Activated T-helper 17 cell treated with anti-CD3 and anti-CD28 coated beads, Interleukin-2, amount 50 U/mL, for 72 hours (primary cell): Measurements from ENCODE around the gene PCBP4. TPM values are rescaled to one million over a fixed set of nuclear protein-coding genes. Genes with fewer than 3 reads are reported as not detected.

Experiments
- ATAC-seq: fragments of 150-1000 bp; cut with Tn5 transposase; replicated peaks from 2 replicates; pipeline ENCODE4 v1.10.0; 2021; ENCODE audit warnings: mild to moderate bottlenecking, moderate library complexity
- H3K27ac Mint-ChIP-seq: one replicate; pipeline ENCODE4 v1.8.0; 2022; ENCODE audit warnings: mixed read lengths
- H3K27me3 Mint-ChIP-seq: one replicate; pipeline ENCODE4 v1.8.0; 2022; ENCODE audit warnings: mixed read lengths
- H3K36me3 Mint-ChIP-seq: one replicate; pipeline ENCODE4 v1.8.0; 2022; ENCODE audit warnings: low read depth, mild to moderate bottlenecking, mixed read lengths
- H3K4me1 Mint-ChIP-seq: one replicate; pipeline ENCODE4 v1.8.0; 2022; ENCODE audit warnings: mixed read lengths
- H3K4me3 Mint-ChIP-seq: one replicate; pipeline ENCODE4 v1.8.0; 2022; ENCODE audit warnings: mild to moderate bottlenecking, mixed read lengths
- H3K9me3 Mint-ChIP-seq: one replicate; pipeline ENCODE4 v1.8.0; 2022; ENCODE audit warnings: mixed read lengths
- total RNA-seq, 2 donors: library from RNA; stranded (reverse); gene quantifications; one replicate each; pipeline ENCODE4 v1.2.3, GENCODE V29; 2022

Gene PCBP4
- total RNA-seq, 2 donors from 2014 or later, result 16.4 to 18.5 TPM

GRCh38 chr3:51916418-51916817, 50.8 kb downstream of the PCBP4 start:
- ATAC-seq, result no peak
- Mint-ChIP-seq H3K9me3 (no peaks in the 10 kb centered on the region), H3K27ac (no peak overlapping the region), H3K36me3 (no peaks in the 10 kb centered on the region), H3K27me3 (no peaks in the 10 kb centered on the region), H3K4me3 (no peak overlapping the region), H3K4me1 (no peaks in the 10 kb centered on the region)

- no peak overlapping the region for H3K4me3 Mint-ChIP-seq
- peaks cover 22% of the 10 kb centered on the region for H3K27me3 Mint-ChIP-seq
- no peak for ATAC-seq
Measured at GRCh38 chr3:51908026-51908425, 59.2 kb downstream of the PCBP4 start.

More at GRCh38 chr3:51908026-51908425, 59.2 kb downstream of the PCBP4 start:
- Mint-ChIP-seq H3K9me3 (peaks cover 17% of the 10 kb centered on the region), H3K27ac (no peak overlapping the region), H3K4me1 (no peaks in the 10 kb centered on the region), H3K36me3 (no peaks in the 10 kb centered on the region)

Other genes with a start within 250 kb of the PCBP4 start
- not detected for gene IQCF6, start 188.2 kb downstream of the PCBP4 start, total RNA-seq
- gene IQCF2, start 105.8 kb downstream of the PCBP4 start, total RNA-seq, result not detected
- not detected for gene IQCF5, start 91.9 kb downstream of the PCBP4 start, total RNA-seq
- under 1 TPM in 1 of 2 donors, not detected in 1; 0.66 TPM for gene IQCF1, start 64.1 kb downstream of the PCBP4 start, total RNA-seq
- 10 to 100 TPM; 21.5 to 53.0 TPM for gene RRP9, start 25.6 kb downstream of the PCBP4 start, total RNA-seq
- gene PARP3, start 25.1 kb downstream of the PCBP4 start, total RNA-seq, result 10 to 100 TPM; 10.4 to 13.4 TPM
- gene GPR62, start 12.1 kb downstream of the PCBP4 start, total RNA-seq, result not detected
- gene ABHD14B, start 6.6 kb upstream of the PCBP4 start, total RNA-seq, result 10 to 100 TPM; 34.4 to 42.0 TPM
- gene ABHD14A, start 7.6 kb upstream of the PCBP4 start, total RNA-seq, result 10 to 100 TPM; 10.5 to 11.1 TPM
- gene ACY1, start 16.1 kb upstream of the PCBP4 start, total RNA-seq, result 10 to 100 TPM; 39.5 to 49.9 TPM
- 1,000 to 10,000 TPM; 1,433 to 1,498 TPM for gene RPL29, start 28.4 kb upstream of the PCBP4 start, total RNA-seq
- gene DUSP7, start 89.1 kb upstream of the PCBP4 start, total RNA-seq, result 10 to 100 TPM; 19.3 to 25.1 TPM
- gene POC1A, start 187.0 kb upstream of the PCBP4 start, total RNA-seq, result 10 to 100 TPM; 19.5 to 28.1 TPM
- gene ALAS1, start 230.7 kb upstream of the PCBP4 start, total RNA-seq, result 10 to 100 TPM; 66.1 to 72.7 TPM